ENCODE results near the gene KRT8. TPM values are rescaled to one million over a fixed set of nuclear protein-coding genes. Genes with fewer than 3 reads are reported as not detected.

KRT8 gene
- total RNA-seq, 1 donor, result 57.0 TPM

- TF ChIP-seq CTCF (IDR thresholded peaks at IDR 0.05; ENCODE audit: insufficient read depth, low read depth, low read length), result no peak
- no peak for DNase-seq (ENCODE audit: low read depth)
- H3K4me3 ChIP-seq (ENCODE audit: low read depth, low read length), result no peak overlapping the region
Observed at GRCh38 chr12:52896190-52897100, 8.4 kb downstream of the KRT8 start.

- DNase-seq (ENCODE audit: low read depth), result no peak
- H3K4me3 ChIP-seq (ENCODE audit: low read depth, low read length), result no peak overlapping the region
- no peak for TF ChIP-seq CTCF (IDR thresholded peaks at IDR 0.05; ENCODE audit: insufficient read depth, low read depth, low read length)
Observed at GRCh38 chr12:52895726-52896189, 9.1 kb downstream of the KRT8 start.

- DNase-seq (ENCODE audit: low read depth), result no peak
- no peak for TF ChIP-seq CTCF (IDR thresholded peaks at IDR 0.05; ENCODE audit: insufficient read depth, low read depth, low read length)
- H3K4me3 ChIP-seq (ENCODE audit: low read depth, low read length), result no peak overlapping the region
Observed at GRCh38 chr12:52892974-52893373, 11.9 kb downstream of the KRT8 start.

GRCh38 chr12:52892207-52892852 is 12.5 kb downstream of the KRT8 start:
- TF ChIP-seq CTCF (IDR thresholded peaks at IDR 0.05; ENCODE audit: insufficient read depth, low read depth, low read length), result no peak
- DNase-seq (ENCODE audit: low read depth), result no peak
- no peak overlapping the region for H3K4me3 ChIP-seq (ENCODE audit: low read depth, low read length)

- no peak for TF ChIP-seq CTCF (IDR thresholded peaks at IDR 0.05; ENCODE audit: insufficient read depth, low read depth, low read length)
- DNase-seq (ENCODE audit: low read depth), result no peak
- H3K4me3 ChIP-seq (ENCODE audit: low read depth, low read length), result no peak overlapping the region
Observed at GRCh38 chr12:52891044-52891443, 13.8 kb downstream of the KRT8 start.

- H3K4me3 ChIP-seq (ENCODE audit: low read depth, low read length), result no peak overlapping the region
- no peak for DNase-seq (ENCODE audit: low read depth)
- no peak for TF ChIP-seq CTCF (IDR thresholded peaks at IDR 0.05; ENCODE audit: insufficient read depth, low read depth, low read length)
Observed at GRCh38 chr12:52890417-52890816, 14.5 kb downstream of the KRT8 start.
